ENCODE measurements around the gene PPIP5K1. TPM values are rescaled to one million over a fixed set of nuclear protein-coding genes. Genes with fewer than 3 reads are reported as not detected.

Gene PPIP5K1
- total and polyA plus RNA-seq, 9 of the 15 experiments (the other 6 are each of a cell fraction or from before 2014, with no cell fraction given), result 2.5 to 74.6 (median 35.1) TPM

- no peak for TF ChIP-seq TSHZ1 (CRISPR knock-in tag; IDR thresholded peaks at IDR 0.05)
- TF ChIP-seq MLLT1 (IDR thresholded peaks at IDR 0.05), result no peak
- no peak for TF ChIP-seq ZNF239 (CRISPR knock-in tag; IDR thresholded peaks at IDR 0.05)
- TF ChIP-seq TCFL5 (CRISPR knock-in tag; conservative IDR thresholded peaks at IDR 0.05), result no peak
- TF ChIP-seq THAP12 (CRISPR knock-in tag; IDR thresholded peaks at IDR 0.05), result 0 out of 2 replicates have a peak, but pooled peaks have one; percentile 52
- TF ChIP-seq UBTF (IDR thresholded peaks at IDR 0.05; ENCODE audit: borderline replicate concordance in 1 of 2, low read depth in 2 of 2, low read length in 2 of 2), result peak in 1 of 2 experiments; percentile 51; a peak in 1 of 4 replicates
- TF ChIP-seq ZNF561 (CRISPR knock-in tag; conservative IDR thresholded peaks at IDR 0.05), result no peak
- no peak for TF ChIP-seq ADNP (tag; IDR thresholded peaks at IDR 0.05)
- TF ChIP-seq ZNF12 (CRISPR knock-in tag; IDR thresholded peaks at IDR 0.05), result no peak
- no peak for TF ChIP-seq MTA2 (IDR thresholded peaks at IDR 0.05; ENCODE audit: low read depth)
- TF ChIP-seq HDAC6 (IDR thresholded peaks at IDR 0.05; ENCODE audit: low read depth, low read length), result no peak
- TF ChIP-seq TCF3 (CRISPR knock-in tag; IDR thresholded peaks at IDR 0.05), result no peak
- no peak for TF ChIP-seq NCOR1 (IDR thresholded peaks at IDR 0.05)
- no peak for TF ChIP-seq HDAC3 (IDR thresholded peaks at IDR 0.05; ENCODE audit: borderline replicate concordance, partially characterized antibody)
- TF ChIP-seq EWSR1 (IDR thresholded peaks at IDR 0.05; ENCODE audit: borderline replicate concordance, low read depth, partially characterized antibody), result no peak
- TF ChIP-seq MYBL2 (IDR thresholded peaks at IDR 0.05; ENCODE audit: low read depth), result no peak
- TF ChIP-seq MYBL2 (CRISPR knock-in tag; IDR thresholded peaks at IDR 0.05; ENCODE audit: borderline replicate concordance), result no peak
- peak; percentile 32 to 55 for TF ChIP-seq KDM1A (IDR thresholded peaks at IDR 0.05)
These were observed 78.8 kb downstream of the PPIP5K1 start (continued) for GRCh38 chr15:43511012-43511885.

Measured in K562 (cell line).